Esophagus muscularis mucosa (tissue), 4 donors: ENCODE results near the gene TSEN2. TPM values are rescaled to one million over a fixed set of nuclear protein-coding genes. Genes with fewer than 3 reads are reported as not detected.

ENCODE experiments used
- DNase-seq: peaks from one replicate; pipeline ENCODE4 v3.0.0-alpha.2; 2017; ENCODE audit errors: extremely low spot score
- H3K27ac ChIP-seq, 4 donors: fragments of 200-600 bp; sonication (generic); replicated peaks in 1 of 4; 1 replicate in 3 of 4; 2 replicates in 1 of 4; pipeline ENCODE4 v1.5.1; 2016 to 2019; ENCODE audit warnings: mild to moderate bottlenecking in 1 of 4
- H3K27me3 ChIP-seq, 4 donors: fragments of 200-600 bp; sonication (generic); one replicate each; pipeline versions ENCODE4 v1.5.1 to v1.6.0; 2016 to 2019
- H3K36me3 ChIP-seq, 4 donors: fragments of 200-600 bp; sonication (generic); one replicate each; pipeline ENCODE4 v1.5.1; 2016 to 2019
- H3K4me1 ChIP-seq, 4 donors: fragments of 200-600 bp; sonication (generic); one replicate each; pipeline ENCODE4 v1.5.1; 2016 to 2019
- H3K4me3 ChIP-seq, 4 donors: fragments of 200-600 bp; sonication (generic); 1 replicate in 2 of 4; 2 replicates in 2 of 4; pipeline ENCODE4 v1.5.1; 2016 to 2019; ENCODE audit warnings: mild to moderate bottlenecking in 4 of 4, moderate library complexity in 1 of 4
- H3K9me3 ChIP-seq, 4 donors: fragments of 200-600 bp; sonication (generic); 1 replicate in 3 of 4; 2 replicates in 1 of 4; pipeline ENCODE4 v1.5.1; 2016 to 2019
- EP300 ChIP-seq: sonication (generic); formaldehyde crosslinking; IDR thresholded peaks from one replicate; pipeline ENCODE4 v1.6.1; 2017; ENCODE audit warnings: antibody characterized with exemption
- POLR2A ChIP-seq: fragments of 450-650 bp; IDR thresholded peaks from one replicate; pipeline ENCODE4 v1.6.1; 2017; ENCODE audit warnings: antibody characterized with exemption, moderate library complexity, mild to moderate bottlenecking, low read depth
- POLR2AphosphoS5 ChIP-seq, 2 donors: sonication (generic); formaldehyde crosslinking; IDR thresholded peaks; one replicate each; pipeline ENCODE4 v1.6.1; 2017; ENCODE audit warnings: antibody characterized with exemption in 2 of 2
- WGBS: methylation state at CpG from one replicate; pipeline ENCODE4 v1.1.5; 2018; 5-methylcytosine and 5-hydroxymethylcytosine counted together
- intact Hi-C: fragments of 100-400 bp; cut with DNase I; formaldehyde crosslinking; loops from one replicate; pipeline ENCODE4 v1.15.1; 2023
- total RNA-seq, 4 donors: library from RNA; depleted of rRNA; stranded (reverse); fragments of >200 nt; gene quantifications; one replicate each; pipeline versions ENCODE4 v1.1.0 to v1.2.1, GENCODE V29; 2016
- TF ChIP-seq, protein P1 (sequence below), 3 experiments: fragments of 200-600 bp in 2 of 3; fragments of 450-650 bp in 1 of 3; sonication (generic) in 2 of 3; IDR thresholded peaks; one replicate each; pipeline ENCODE4 v1.5.1; 2017 to 2019; ENCODE audit warnings: antibody characterized with exemption in 3 of 3, mild to moderate bottlenecking in 2 of 3, moderate library complexity in 1 of 3

TSEN2 gene
- total RNA-seq, 4 donors from 2014 or later: 17.6 to 20.4 (median 19.4) TPM

DNA sequence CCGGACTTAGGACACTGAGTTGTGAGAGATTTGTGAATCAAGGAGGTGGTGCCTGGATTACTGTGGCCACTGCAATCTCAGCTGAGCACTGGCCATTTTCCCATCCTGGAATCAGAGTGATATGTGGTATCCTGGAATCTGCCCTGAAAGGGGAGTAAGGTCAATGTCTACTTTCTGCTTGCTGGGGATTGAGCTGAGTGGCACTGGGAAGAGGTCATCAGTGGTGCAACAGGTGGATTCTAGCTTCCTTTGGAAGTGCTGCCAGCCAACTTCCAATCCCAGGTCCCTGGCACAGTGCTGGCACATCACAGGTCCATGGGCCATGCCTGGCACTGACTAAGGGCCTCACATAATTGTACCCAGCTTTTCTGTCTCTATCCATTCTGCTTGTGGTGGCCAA is 20.6 kb upstream of the TSEN2 start:
- no peak for TF ChIP-seq POLR2AphosphoS5 (IDR thresholded peaks at IDR 0.05)
- no peak for TF ChIP-seq POLR2A
- TF ChIP-seq EP300: no peak
- TF ChIP-seq, protein P1, sequence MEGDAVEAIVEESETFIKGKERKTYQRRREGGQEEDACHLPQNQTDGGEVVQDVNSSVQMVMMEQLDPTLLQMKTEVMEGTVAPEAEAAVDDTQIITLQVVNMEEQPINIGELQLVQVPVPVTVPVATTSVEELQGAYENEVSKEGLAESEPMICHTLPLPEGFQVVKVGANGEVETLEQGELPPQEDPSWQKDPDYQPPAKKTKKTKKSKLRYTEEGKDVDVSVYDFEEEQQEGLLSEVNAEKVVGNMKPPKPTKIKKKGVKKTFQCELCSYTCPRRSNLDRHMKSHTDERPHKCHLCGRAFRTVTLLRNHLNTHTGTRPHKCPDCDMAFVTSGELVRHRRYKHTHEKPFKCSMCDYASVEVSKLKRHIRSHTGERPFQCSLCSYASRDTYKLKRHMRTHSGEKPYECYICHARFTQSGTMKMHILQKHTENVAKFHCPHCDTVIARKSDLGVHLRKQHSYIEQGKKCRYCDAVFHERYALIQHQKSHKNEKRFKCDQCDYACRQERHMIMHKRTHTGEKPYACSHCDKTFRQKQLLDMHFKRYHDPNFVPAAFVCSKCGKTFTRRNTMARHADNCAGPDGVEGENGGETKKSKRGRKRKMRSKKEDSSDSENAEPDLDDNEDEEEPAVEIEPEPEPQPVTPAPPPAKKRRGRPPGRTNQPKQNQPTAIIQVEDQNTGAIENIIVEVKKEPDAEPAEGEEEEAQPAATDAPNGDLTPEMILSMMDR (IDR thresholded peaks at IDR 0.05): no peak
- 86% methylated on average over 1 of the region's 1 CpG for WGBS
- intact Hi-C loops: no loop called here
- no peaks in the 10 kb centered on the region for H3K9me3 ChIP-seq
- H3K4me1 ChIP-seq: peaks cover 0 to 10% (median 0%) of the 10 kb centered on the region in 4 donors
- peaks cover 0 to 8% (median 0%) of the 10 kb centered on the region in 4 donors for H3K27me3 ChIP-seq
- DNase-seq: no peak
- H3K4me3 ChIP-seq: no peak overlapping the region
- no peaks in the 10 kb centered on the region for H3K36me3 ChIP-seq
- H3K27ac ChIP-seq: no peak overlapping the region

DNA sequence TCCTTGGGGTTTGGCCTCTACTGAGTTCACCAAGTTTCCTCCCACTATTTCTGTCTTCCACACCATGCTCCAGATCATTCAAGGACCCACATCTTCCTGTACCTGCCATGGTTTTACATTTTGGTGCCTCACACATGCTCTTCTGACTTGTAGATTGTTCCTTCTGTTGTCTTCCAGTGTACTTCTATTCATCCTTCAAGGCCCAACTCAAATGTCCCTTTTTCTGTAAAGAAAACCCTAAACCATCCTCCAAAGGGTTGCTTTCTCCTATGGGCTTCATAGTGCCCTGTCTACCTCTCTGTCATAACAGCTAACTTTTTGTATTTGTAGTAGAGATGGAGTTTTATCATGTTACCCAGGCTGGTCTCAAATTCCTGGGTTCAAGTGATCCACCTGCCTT is 20.1 kb upstream of the TSEN2 start:
- DNase-seq: no peak
- Histone ChIP-seq H3K4me3 (no peak overlapping the region), H3K36me3 (no peaks in the 10 kb centered on the region), H3K27me3 (peaks cover 0 to 4% (median 0%) of the 10 kb centered on the region in 4 donors), H3K27ac (no peak overlapping the region), H3K9me3 (no peaks in the 10 kb centered on the region), H3K4me1 (peaks cover 0 to 10% (median 0%) of the 10 kb centered on the region in 4 donors)
- TF ChIP-seq, protein P1 (IDR thresholded peaks at IDR 0.05): no peak
- TF ChIP-seq POLR2AphosphoS5 (IDR thresholded peaks at IDR 0.05) (no peak), EP300 (no peak), POLR2A (no peak)
- intact Hi-C loops: no loop called here

DNA sequence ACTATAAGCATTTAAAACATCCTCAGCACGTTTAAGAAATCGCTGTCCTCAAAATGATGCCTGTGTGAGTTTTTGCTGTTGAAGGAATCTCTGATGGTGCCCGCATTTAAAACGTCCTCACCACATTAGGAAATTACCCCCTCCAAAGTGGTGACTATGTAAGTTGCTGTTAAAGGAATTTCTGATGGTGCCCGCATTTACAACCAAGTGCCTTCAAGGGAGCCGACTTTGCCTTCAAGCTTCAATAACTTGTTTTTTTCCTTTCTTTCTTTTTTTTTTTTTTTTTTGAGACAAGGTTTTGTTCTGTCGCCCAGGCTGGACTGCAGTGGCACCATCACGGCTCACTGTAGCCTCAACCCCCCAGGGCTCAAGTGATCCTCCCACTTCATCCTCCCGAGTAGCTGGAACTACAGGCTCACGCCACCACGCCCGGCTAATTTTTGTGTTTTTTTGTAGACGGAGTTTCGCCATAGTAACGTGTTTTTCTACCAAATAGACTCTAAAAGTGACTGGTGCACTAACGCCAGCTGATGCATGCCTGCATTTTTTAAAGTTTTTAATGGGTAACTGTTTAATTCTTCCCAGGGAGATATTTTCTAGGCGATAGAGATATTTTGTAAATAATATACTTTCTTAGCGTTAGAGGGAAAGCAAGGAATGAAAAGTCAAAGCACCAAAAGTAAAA is 19.0 kb upstream of the TSEN2 start:
- WGBS: 87% methylated on average over 18 of the region's 18 CpGs
- intact Hi-C loops: no loop called here
- Histone ChIP-seq H3K27me3 (peaks cover 0 to 4% (median 0%) of the 10 kb centered on the region in 4 donors), H3K9me3 (no peaks in the 10 kb centered on the region), H3K4me3 (no peak overlapping the region), H3K4me1 (peaks cover 0 to 10% (median 0%) of the 10 kb centered on the region in 4 donors), H3K27ac (no peak overlapping the region), H3K36me3 (no peaks in the 10 kb centered on the region)
- TF ChIP-seq, protein P1 (IDR thresholded peaks at IDR 0.05): no peak
- TF ChIP-seq POLR2AphosphoS5 (IDR thresholded peaks at IDR 0.05) (no peak), POLR2A (no peak), EP300 (no peak)
- DNase-seq: no peak

DNA sequence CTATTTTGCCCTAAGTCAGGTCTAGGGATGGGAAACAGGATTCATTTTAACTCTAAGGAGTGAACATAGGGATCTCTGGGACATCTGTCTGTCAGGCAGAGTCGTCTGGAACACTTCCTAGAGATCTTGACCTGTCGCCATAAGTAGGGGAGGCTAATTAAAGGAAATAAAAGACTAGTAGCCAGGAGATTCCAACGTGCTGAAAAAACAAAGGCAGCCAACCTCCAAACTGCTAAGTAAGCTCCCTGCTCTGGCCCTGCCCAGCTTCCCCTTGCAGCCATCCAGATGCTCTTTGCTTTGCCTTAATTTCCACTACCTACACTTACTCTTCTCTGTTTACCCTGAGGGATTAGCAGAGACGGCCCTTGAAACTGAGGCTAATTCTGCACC is 18.4 kb upstream of the TSEN2 start:
- Histone ChIP-seq H3K27ac (no peak overlapping the region), H3K4me3 (no peak overlapping the region), H3K9me3 (no peaks in the 10 kb centered on the region), H3K27me3 (peaks cover 0 to 4% (median 0%) of the 10 kb centered on the region in 4 donors), H3K36me3 (no peaks in the 10 kb centered on the region), H3K4me1 (peaks cover 0 to 10% (median 0%) of the 10 kb centered on the region in 4 donors)
- intact Hi-C loops: no loop called here
- WGBS: 53% methylated on average over 4 of the region's 4 CpGs
- no peak for DNase-seq
- no peak for TF ChIP-seq POLR2AphosphoS5 (IDR thresholded peaks at IDR 0.05)
- TF ChIP-seq EP300: no peak
- no peak for TF ChIP-seq POLR2A

DNA sequence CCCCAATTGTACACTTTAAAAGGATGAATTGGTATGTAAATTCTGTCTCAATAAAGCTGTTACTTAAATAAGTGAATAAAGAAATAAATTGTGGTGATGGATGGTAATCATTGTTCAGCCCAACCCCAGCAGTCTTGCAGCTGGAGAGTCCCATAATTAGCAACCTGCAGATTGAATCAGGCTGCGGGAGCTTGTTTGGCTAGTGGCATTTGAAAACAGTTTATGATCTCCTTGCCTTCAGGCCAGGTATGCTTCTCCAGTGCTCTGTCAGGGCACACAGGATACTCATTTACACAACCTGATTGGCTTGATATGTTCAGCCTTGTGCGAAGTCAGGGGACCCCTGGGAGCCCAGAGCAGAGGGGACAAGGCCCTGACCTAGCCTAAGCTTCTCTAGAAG is 16.5 kb upstream of the TSEN2 start:
- Histone ChIP-seq H3K4me1 (peaks cover 0 to 1% (median 0%) of the 10 kb centered on the region in 4 donors), H3K9me3 (no peaks in the 10 kb centered on the region), H3K4me3 (no peak overlapping the region), H3K27me3 (peaks cover 0 to 4% (median 0%) of the 10 kb centered on the region in 4 donors), H3K27ac (no peak overlapping the region), H3K36me3 (no peaks in the 10 kb centered on the region)
- WGBS: 95% methylated on average over 2 of the region's 2 CpGs
- TF ChIP-seq POLR2AphosphoS5 (IDR thresholded peaks at IDR 0.05) (no peak), POLR2A (no peak), EP300 (no peak)
- TF ChIP-seq, protein P1 (IDR thresholded peaks at IDR 0.05): no peak
- intact Hi-C loops: no loop called here
- no peak for DNase-seq
